ENCODE data around the gene MSH3. TPM values are rescaled to one million over a fixed set of nuclear protein-coding genes. Genes with fewer than 3 reads are reported as not detected.

MSH3 gene
- total and polyA plus RNA-seq, 2 of the 8 experiments (the other 6 are each of a cell fraction or from before 2014, with no cell fraction given), result 3.6 to 22.6 TPM

GRCh38 chr5:80920333-80920732, 265.9 kb downstream of the MSH3 start (continued):
- TF ChIP-seq CBX5 (IDR thresholded peaks at IDR 0.05; ENCODE audit: low read depth, low read length) (no peak), SIX5 (IDR thresholded peaks at IDR 0.05; ENCODE audit: low read depth, low read length) (no peak), JUN (IDR thresholded peaks at IDR 0.05; ENCODE audit: low read depth, low read length) (no peak), SIN3A (conservative IDR thresholded peaks at IDR 0.05 in 1 of 2, IDR thresholded peaks at IDR 0.05 in 1 of 2; ENCODE audit: low read depth in 1 of 2, low read length in 2 of 2) (no peak), ZNF274 (IDR thresholded peaks at IDR 0.05; ENCODE audit: borderline replicate concordance, extremely low read depth, low read length) (no peak), GABPA (IDR thresholded peaks at IDR 0.05; ENCODE audit: borderline replicate concordance, insufficient read depth, low read length) (no peak), RBBP5 (IDR thresholded peaks at IDR 0.05; ENCODE audit: borderline replicate concordance, low read depth, low read length) (no peak), RAD21 (IDR thresholded peaks at IDR 0.05 in 1 of 2, conservative IDR thresholded peaks at IDR 0.05 in 1 of 2; ENCODE audit: low read depth in 2 of 2, low read length in 2 of 2) (no peak)

All from H1 (cell line).